GM19240 (cell line): ENCODE data around the gene TRIM68.

ENCODE experiments used
- DNase-seq: peaks from one replicate; pipeline ENCODE4 v3.0.0; 2011; ENCODE audit warnings: low spot score; ENCODE audit not compliant: insufficient read length

Gene TRIM68, protein sequence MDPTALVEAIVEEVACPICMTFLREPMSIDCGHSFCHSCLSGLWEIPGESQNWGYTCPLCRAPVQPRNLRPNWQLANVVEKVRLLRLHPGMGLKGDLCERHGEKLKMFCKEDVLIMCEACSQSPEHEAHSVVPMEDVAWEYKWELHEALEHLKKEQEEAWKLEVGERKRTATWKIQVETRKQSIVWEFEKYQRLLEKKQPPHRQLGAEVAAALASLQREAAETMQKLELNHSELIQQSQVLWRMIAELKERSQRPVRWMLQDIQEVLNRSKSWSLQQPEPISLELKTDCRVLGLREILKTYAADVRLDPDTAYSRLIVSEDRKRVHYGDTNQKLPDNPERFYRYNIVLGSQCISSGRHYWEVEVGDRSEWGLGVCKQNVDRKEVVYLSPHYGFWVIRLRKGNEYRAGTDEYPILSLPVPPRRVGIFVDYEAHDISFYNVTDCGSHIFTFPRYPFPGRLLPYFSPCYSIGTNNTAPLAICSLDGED

DNA sequence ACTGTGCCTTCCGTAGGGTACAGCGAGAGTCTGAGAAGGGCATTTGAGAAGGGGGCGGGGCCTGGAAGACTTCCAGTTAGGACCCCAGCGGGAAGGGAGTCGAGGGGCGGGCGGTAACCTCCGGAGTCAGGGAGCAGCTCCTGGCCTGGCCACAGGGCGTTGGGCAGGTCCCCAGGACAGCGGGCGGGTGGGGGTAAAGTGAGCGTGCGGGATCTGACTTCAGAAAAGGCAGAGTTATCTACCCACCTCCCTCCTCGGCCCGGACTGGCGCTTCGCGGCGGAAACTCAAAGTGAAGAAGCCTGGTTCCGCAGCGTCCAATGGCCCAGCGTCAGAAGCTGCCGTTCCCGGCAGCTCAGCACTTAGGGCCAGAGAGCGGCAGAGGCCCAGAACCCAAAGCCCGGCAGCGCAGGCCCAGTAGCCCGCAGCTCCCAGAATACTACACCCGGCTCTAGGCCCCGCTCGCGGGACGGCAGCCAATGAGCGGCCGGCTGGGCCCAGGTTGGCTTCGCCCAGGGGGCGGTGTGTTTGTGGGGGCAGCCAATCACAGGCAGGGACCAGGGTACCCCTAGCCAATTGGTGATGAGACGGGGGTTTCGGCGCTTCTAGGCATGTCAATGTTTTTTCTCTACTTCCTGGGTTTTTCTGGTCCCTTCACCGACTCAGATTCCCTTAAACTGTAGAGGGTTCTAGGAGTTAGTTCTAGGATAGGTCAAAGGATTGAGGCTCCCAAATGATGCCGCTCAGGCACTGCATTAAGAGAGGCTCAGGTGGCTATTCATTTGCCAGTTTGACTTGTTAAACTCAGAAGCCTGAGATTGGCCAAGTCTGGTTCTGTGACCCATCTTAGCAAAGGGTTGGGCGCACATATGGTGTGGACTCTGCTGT is at the start of gene TRIM68:
TSS of gene TRIM68 (minus strand) at position 451 of the 886 bp plus-strand sequence. CDS start 2,727 bp downstream, outside the sequence.
- peak; percentile 90 for DNase-seq

DNA sequence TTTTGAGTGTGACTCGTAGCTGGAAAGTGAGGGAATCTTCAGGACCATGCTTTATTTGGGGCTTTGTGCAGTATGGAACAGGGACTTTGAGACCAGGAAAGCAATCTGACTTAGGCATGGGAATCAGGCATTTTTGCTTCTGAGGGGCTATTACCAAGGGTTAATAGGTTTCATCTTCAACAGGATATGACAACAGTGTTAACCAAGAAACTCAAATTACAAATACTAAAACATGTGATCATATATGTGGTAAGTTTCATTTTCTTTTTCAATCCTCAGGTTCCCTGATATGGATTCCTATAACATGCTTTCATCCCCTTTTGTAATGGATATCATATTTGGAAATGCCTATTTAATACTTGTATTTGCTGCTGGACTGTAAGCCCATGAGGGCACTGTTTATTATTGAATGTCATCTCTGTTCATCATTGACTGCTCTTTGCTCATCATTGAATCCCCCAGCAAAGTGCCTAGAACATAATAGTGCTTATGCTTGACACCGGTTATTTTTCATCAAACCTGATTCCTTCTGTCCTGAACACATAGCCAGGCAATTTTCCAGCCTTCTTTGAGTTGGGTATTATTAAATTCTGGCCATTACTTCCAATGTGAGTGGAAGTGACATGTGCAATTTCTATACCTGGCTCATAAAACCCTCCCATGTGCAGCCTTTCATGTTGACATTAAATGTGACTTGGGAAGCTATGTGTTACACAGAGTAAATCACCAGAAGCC is 46.8 kb upstream of the TRIM68 start:
- DNase-seq, result no peak

DNA sequence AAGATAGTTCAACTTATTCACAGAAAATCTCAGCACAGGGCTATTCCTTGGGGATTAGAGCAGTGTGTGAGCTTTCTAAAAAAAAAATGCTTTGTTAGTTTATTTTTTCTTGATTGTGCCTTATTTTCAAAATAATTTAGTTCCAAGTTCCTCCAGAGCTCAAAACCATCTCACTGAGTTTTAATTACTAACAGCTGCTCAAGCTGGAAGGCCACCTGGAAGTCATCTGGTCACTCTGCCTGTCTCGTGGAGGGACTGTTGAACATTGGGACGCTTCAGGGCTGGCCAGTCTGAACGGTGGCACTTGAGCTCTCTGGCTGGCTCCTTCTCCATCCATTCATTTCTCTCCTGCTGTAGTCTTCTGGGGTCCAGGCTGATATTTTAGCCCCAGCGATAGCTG is 39.7 kb upstream of the TRIM68 start:
- no peak for DNase-seq

DNA sequence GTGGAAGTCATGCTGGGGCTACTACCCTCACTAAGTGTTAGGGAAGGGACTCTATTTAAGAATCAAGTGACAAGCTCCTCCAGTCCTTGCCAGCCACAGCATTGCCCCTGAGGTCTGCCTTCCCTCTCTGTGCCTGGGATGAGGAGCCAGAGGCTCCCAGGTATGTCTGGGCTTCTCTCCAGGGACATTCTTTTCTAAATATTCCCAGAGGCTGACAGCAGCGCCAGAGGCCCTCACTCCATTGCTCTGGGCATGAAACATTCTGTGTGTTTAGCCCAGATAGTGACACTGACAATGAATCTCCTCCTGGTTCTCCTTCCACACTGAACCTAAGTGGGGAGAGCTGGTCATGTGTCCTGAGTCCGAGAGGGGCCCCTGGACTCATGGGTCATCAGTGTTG is 37.9 kb upstream of the TRIM68 start:
- no peak for DNase-seq

DNA sequence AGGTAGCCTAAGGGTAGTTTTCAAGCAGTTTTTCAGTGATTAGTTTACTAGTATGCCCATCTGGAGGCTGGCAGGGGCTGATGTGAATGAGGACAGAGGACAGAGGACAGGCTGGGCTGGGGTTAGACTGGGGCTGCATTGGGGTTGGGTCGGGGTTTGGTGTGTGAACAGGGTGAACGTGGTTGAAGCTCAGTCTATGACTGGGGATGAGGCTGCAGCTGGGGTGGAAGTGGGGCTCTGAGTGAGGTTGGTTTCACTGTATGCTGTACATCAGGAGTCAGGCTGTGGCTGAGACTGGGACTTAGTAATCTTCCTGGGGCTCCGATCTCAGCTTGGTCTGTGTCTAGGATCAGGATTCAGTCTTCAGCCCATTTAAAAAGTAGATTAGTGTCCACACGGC is 36.2 kb upstream of the TRIM68 start:
- DNase-seq, result no peak

DNA sequence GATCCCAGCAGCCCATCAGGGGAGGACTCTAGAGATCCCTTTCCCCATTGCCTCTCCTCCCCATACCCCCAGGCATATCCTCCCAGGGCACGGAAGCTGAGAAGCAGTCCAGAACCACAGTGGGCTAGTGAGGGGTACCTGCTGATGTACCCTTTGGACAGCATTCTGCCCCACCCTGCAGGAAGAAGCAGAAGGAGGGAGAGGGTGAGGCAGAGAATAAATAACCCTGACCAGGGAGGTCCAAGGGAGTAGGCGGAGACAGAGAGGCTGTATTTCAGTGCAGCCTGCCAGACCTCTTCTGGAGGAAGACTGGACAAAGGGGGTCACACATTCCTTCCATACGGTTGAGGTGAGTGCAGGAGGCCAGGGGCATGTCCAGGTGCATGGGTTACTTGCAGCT is 35.7 kb upstream of the TRIM68 start, which contains the start of gene OR51E1:
TSS of gene OR51E1 (plus strand) at position 301 of the 400 bp plus-strand sequence. CDS start 8,545 bp downstream, outside the sequence.
- DNase-seq, result no peak

DNA sequence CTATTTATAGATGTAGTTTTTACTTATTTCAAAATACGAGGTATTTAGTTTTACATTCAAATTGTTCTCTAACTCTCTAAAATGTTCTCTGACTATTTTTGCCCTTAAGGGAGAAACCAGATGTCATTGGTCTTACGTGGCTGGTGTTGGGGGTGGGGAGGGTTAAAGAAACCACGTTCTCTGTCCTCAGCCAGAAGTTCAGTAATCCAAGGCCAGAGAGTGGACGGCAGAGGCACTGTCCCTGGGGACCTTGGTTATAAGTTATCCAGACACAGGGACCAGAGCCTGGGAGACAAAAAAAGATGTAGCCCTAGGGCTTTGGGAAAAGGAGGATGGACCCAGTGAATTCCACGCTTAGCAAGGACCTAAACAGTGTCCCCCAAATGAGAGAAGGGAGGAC is 35.0 kb upstream of the TRIM68 start:
- no peak for DNase-seq

DNA sequence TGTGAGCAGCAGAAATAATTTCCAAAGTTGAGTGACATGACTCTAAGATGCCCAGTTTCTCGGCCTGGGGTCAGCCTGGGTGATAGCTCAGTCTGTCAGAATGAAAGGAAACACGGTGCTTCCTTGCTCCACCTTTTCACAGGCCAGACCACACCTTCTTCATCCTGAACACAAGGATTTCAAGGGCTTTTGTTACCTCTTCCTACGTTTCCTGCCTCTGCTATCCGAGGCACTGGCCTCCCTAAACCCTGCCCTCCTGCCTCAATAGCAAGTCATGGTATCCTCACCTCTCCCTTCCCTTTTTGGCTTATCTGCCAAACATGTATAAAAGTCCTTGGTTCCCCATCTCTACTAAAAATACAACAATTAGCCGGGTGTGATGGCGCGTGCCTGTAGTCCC is 34.0 kb upstream of the TRIM68 start:
- DNase-seq, result no peak

DNA sequence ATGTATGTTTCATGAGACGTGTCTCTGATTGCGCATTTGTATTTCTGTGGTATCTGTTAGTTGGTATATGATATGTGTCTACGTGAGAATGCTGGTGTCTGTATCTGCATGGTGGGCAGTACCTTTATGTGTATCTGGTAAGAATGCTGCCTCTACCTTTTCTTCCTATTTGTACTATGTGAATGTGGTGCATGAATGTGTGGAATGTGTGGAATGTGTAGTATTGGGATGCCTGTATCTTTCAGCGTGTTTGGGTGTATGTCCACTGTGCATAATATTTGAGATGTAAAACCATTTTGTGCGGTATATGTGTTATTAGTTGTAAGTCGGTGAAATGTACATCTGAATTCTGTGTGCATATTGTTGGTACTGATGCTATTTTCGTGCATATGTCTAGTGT is 33.5 kb upstream of the TRIM68 start:
- DNase-seq, result no peak

DNA sequence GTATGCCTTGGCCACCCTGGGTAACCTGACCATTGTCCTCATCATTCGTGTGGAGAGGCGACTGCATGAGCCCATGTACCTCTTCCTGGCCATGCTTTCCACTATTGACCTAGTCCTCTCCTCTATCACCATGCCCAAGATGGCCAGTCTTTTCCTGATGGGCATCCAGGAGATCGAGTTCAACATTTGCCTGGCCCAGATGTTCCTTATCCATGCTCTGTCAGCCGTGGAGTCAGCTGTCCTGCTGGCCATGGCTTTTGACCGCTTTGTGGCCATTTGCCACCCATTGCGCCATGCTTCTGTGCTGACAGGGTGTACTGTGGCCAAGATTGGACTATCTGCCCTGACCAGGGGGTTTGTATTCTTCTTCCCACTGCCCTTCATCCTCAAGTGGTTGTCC is 31.9 kb upstream of the TRIM68 start:
- DNase-seq, result no peak

DNA sequence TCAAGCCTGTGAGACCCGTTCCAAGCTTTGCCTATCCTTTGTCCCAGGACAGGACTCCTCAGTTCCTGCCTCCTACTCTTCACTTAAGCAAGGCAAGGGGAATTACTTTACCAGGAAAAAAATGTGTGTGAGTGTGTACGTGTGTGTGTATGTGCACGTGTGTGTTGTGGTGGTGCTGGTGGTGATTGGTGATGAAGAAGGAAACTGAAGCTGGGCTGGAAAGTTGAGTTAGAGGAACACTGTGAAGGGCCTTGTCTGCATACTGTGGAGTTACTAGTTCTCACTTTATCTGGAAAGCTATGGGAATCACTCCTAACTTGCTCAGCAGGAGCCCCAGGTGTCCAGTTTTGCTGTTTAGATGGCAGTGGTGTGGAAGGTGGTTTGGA is 29.6 kb upstream of the TRIM68 start:
- no peak for DNase-seq

DNA sequence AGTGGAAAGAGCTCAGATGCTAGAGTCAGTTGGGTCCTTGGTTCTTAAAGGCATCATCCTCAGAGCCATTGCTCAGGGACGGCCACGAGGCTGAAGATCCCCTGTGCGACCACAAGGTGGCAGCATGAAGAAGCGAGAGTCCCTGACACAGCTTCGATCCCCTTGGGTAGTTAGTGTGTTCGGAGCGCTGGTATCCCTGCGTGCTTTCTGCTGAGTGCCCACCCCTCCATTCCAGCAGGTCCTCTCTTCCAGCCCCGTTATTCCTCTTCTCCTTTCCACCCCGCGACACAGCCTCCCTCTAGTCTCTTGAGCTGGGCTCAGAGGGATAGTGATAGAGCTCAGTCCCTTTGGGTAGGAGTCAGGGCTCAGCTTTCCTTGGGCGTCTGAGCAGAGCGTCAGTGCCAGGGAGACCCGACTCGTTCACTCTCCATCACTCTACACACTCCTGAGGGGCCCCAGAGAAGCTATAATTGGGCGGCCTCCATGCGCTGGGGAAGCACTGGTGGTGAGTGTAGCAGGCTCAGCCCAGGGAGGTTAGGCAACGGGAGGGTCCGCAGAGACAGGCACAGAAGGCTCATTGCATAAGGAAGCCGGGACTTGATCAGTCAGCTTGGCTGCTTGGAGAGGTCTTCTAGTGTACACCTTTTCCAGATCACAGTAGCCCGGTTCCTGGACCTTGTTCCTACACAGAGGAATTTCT is 29.1 kb upstream of the TRIM68 start, which contains the start of gene OR51D1:
TSS of gene OR51D1 (plus strand) at position 516 of the 700 bp plus-strand sequence. CDS start 2,314 bp downstream, outside the sequence.
- DNase-seq, result peak; percentile 67

DNA sequence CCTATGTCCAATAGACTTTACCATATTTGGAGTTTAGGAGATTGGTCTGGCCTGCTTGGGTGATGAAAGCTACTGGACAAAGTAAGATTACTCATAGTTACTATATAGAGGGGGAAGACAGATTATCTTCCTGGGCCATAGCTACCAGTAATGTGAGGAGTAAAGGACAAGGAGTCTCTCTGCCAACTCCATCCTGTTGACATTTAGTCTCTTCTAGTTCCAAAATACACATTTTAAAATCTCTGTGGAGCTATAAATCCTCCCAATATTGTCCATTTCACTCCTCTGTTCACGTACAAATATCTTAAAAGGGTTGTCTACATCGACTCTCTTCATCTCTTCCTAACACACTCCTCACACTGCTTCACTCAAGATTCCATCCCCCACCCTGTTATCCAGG is 28.1 kb upstream of the TRIM68 start:
- DNase-seq, result no peak

DNA sequence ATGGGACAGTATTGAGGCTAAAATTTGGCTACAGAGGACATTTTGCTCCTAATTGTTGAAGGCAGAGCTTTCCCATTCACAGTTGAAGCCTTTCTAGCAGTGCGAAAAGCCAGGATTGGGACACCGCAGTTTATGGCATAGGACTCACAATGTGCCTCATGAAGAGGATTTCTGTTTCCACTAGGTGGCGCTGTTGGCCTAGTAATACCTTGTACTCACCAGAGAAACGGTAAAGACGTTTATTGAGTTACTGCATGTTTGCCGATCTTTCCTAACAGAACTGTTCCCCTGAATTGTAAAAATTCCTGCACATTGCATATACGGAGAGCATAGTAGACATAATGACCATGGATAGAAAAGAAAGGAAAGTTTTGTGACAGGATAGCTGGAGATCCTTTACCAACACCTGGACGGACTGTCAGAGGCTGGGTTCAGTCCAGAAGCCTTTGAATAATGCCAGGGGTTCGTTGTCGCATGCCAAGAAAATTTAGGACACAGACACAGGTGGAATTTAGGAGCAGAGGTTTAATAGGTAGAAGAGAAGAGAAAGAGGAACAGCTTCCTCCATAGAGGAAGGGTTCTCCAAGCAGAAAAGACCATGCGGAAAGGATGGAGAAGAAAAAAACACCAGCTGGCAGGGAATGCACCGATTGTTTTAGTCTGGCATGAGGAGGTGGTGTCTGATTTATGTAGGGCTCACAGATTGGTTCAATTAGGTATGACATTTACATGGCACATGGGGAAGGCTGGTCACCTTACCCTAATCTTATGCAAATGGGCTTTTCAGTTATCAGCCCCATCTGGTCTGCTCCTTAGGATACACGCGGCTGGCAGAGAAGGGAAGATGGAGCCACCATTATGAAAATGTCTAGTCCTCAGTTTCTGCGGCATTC is 18.4 kb upstream of the TRIM68 start:
- no peak for DNase-seq

DNA sequence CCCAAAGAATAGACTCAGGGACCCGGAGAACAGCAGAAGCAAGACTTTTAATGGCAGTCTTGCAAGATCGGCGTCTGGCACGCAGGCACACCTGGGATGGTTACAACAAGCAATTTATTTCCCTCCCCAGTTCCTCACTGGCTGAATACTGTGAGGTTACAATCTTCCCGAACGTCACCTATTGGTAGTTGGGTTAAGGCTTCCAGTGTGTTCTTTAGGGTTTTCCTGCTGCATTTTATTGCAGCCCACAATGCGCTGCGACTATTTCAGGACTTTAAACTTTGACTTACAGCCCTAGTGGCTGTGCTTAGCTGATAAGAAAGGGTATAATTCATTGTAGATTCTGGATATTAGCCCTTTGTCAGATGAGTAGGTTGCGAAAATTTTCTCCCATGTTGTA is 11.5 kb upstream of the TRIM68 start:
- no peak for DNase-seq

DNA sequence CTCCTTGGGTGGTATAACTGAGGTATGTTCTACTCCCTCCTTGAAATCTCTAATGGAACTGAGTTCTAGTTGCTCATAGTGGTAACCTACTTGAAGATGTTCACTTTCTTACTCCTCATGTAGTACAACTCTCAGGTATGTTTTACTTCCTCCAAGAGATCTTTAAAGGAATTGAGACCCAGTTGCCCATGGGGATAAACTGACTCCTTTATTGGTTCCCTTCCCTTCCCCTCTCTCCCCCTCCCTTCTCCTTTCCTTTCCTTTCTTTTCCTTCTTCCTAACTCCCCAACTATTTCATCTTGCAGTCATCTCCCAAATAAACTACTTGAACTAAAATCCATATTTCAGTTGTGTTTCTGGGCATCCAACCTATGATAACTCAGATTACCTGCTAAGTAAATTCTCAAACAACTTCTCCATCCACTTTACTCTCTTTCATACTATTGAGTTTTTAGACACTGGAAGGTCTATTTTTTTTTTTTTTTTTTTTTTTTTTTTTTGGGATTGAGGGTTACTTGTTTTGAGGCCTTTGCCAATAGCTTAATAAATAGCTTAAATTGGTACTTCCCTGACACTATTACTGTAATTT is 7.9 kb upstream of the TRIM68 start:
- DNase-seq, result no peak

DNA sequence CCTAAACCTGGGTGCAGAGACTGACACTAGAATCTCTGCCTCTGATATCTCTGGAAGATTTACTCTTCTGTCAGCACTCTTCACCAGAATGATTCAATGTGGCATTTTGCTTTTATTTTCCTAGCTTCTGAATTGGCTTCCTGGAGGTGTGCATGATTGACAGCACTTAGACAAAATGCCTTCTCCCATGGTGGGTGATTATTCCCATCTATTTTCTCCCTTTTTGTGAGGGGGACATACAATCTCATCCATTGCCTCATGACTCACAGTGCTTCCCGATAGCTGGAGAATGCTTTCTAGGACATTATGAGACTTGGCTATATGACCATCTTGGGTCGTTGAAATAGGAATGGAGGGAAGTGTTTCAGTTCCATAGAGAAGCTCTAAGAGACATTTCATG is 4.0 kb upstream of the TRIM68 start:
- DNase-seq, result no peak

DNA sequence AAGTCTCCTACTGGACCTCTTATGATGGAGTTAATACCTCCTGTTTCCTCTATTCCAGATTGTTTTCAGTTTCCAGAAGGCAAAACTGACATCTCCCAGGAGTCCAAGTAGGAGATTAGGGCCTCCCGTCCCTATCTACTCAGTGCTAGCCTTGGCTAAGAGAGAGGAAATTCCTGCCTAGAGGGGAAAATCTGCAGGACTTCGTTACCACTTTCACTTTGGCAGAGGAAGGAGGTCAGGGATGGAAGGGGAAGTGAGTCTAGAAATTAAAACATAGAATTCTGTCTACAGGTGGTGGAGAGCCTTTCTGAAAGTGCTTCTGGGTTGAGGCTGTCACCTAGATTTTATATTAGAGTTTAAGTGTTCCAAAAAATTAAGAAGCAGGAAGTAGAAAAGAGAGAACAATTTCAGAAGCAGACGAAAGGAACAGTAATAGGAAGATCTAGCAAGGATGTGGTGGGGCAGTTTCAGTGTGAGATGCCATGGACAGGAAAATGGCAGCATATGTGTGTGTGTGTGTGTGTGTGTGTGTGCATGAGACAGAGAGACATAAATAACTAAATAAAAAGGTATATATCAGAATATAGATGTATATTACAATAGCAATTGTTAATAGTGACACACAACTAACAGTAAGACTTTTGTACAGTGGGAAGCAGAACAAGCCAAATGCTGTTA is 2.4 kb upstream of the TRIM68 start:
- no peak for DNase-seq

DNA sequence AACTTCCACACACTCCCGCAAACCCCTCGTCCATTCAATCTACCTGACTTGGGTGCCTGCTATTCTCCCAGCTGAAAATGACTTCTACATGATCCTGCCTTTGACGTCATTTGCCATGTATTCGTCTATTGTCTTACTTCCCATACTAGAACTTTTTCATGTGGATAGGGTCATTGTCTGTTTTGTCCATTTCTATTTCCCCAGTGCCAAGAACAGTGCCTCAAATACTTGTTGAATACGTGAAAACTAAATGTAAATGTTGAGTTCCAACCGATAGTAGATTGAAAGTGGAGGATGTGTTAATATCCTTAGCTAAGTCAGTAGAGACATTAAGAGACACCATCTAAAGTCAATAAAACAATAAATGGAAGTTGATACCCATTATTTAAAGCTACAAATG is 935 bp downstream of the TRIM68 start:
- no peak for DNase-seq
